ENCODE data around the gene RHBDD3. TPM values are rescaled to one million over a fixed set of nuclear protein-coding genes. Genes with fewer than 3 reads are reported as not detected.

The RHBDD3 gene
- total and polyA plus RNA-seq, 9 of the 15 experiments (the other 6 are each of a cell fraction or from before 2014, with no cell fraction given): 0.32 to 35.6 (median 14.0) TPM

DNA sequence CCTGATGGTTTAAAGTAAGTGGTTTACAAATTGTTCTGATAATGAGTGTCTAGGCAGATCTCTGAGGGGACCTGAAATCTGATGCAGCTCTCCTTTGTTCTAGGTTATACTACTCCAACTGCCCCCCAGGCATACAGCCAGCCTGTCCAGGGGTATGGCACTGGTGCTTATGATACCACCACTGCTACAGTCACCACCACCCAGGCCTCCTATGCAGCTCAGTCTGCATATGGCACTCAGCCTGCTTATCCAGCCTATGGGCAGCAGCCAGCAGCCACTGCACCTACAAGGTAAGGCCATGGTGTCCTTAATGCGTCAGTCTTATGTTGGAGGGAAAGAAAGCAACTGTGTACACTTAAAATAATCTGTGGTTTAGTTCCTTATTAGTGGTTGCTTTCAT, 10.1 kb upstream of the RHBDD3 start:
- Histone ChIP-seq H3K4me1 (replicated peaks in 1 of 2; ENCODE audit: control insufficient read depth in 2 of 2, insufficient read depth in 2 of 2, low read length in 2 of 2) (no peaks in the 10 kb centered on the region; a peak in 1 of 5 replicates), H3K4me3 (no peak overlapping the region), H3K9ac (ENCODE audit: insufficient read depth in 1 of 2, low read depth in 2 of 2, low read length in 2 of 2) (no peak overlapping the region), H3K27me3 (ENCODE audit: control insufficient read depth in 2 of 2, insufficient read depth in 2 of 2, low read length in 2 of 2) (no peaks in the 10 kb centered on the region), H3K4me2 (ENCODE audit: insufficient read depth, low read length) (no peak overlapping the region), H2AFZ (ENCODE audit: low read depth, low read length) (no peak overlapping the region), H3K36me3 (ENCODE audit: control insufficient read depth, insufficient read depth, low read length) (peaks cover 94% of the 10 kb centered on the region), H3K27ac (ENCODE audit: extremely low read depth, low read depth, low read length) (no peak overlapping the region), H3K9me1 (ENCODE audit: control insufficient read depth, insufficient read depth, low read length) (no peaks in the 10 kb centered on the region), H3K9me3 (replicated peaks; ENCODE audit: control insufficient read depth, insufficient read depth, low read depth, low read length) (no peaks in the 10 kb centered on the region), H4K20me1 (replicated peaks; ENCODE audit: control insufficient read depth, insufficient read depth, low read length) (peaks cover 20% of the 10 kb centered on the region), H3K79me2 (ENCODE audit: control insufficient read depth, insufficient read depth, low read length) (peaks cover 70% of the 10 kb centered on the region)
- WGBS (ENCODE audit: insufficient coverage, low coverage, missing lambda C conversion rate): 100% methylated on average over 1 of the region's 1 CpG
- intact Hi-C loops (cut with micrococcal nuclease): no loop called here
- no peak for DNase-seq (ENCODE audit: extremely low read depth in 1 of 4, low spot score in 3 of 4)
- in situ Hi-C loops (cut with MboI): no loop called here
- no TSS peak for BruUV-seq (replicated peaks)
- POLR2A ChIA-PET: interaction anchor here (1.0 to 1.8 kb wide), 4 partner anchors 9 to 29 kb away, joined by 3 to 9 read pairs (median 5); partner anchors contain the start of genes EWSR1, GAS2L1 and RHBDD3
- no peak for ATAC-seq
- FAIRE-seq: no peak
- CTCF ChIA-PET (ENCODE audit: low intra/inter-chr PET ratio): no interaction called here
- no peak for TF ChIP-seq SPI1 (IDR thresholded peaks at IDR 0.05; ENCODE audit: borderline replicate concordance, low read depth, low read length)
- TF ChIP-seq TCF3 (CRISPR knock-in tag; IDR thresholded peaks at IDR 0.05): no peak
- TF ChIP-seq, protein P1, sequence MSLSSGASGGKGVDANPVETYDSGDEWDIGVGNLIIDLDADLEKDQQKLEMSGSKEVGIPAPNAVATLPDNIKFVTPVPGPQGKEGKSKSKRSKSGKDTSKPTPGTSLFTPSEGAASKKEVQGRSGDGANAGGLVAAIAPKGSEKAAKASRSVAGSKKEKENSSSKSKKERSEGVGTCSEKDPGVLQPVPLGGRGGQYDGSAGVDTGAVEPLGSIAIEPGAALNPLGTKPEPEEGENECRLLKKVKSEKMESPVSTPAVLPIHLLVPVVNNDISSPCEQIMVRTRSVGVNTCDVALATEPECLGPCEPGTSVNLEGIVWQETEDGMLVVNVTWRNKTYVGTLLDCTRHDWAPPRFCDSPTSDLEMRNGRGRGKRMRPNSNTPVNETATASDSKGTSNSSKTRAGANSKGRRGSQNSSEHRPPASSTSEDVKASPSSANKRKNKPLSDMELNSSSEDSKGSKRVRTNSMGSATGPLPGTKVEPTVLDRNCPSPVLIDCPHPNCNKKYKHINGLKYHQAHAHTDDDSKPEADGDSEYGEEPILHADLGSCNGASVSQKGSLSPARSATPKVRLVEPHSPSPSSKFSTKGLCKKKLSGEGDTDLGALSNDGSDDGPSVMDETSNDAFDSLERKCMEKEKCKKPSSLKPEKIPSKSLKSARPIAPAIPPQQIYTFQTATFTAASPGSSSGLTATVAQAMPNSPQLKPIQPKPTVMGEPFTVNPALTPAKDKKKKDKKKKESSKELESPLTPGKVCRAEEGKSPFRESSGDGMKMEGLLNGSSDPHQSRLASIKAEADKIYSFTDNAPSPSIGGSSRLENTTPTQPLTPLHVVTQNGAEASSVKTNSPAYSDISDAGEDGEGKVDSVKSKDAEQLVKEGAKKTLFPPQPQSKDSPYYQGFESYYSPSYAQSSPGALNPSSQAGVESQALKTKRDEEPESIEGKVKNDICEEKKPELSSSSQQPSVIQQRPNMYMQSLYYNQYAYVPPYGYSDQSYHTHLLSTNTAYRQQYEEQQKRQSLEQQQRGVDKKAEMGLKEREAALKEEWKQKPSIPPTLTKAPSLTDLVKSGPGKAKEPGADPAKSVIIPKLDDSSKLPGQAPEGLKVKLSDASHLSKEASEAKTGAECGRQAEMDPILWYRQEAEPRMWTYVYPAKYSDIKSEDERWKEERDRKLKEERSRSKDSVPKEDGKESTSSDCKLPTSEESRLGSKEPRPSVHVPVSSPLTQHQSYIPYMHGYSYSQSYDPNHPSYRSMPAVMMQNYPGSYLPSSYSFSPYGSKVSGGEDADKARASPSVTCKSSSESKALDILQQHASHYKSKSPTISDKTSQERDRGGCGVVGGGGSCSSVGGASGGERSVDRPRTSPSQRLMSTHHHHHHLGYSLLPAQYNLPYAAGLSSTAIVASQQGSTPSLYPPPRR (CRISPR knock-in tag; IDR thresholded peaks at IDR 0.05; ENCODE audit: borderline replicate concordance): no peak
- no peak for TF ChIP-seq TAF15 (IDR thresholded peaks at IDR 0.05; ENCODE audit: low read depth, low read length)
- TF ChIP-seq, protein P2, sequence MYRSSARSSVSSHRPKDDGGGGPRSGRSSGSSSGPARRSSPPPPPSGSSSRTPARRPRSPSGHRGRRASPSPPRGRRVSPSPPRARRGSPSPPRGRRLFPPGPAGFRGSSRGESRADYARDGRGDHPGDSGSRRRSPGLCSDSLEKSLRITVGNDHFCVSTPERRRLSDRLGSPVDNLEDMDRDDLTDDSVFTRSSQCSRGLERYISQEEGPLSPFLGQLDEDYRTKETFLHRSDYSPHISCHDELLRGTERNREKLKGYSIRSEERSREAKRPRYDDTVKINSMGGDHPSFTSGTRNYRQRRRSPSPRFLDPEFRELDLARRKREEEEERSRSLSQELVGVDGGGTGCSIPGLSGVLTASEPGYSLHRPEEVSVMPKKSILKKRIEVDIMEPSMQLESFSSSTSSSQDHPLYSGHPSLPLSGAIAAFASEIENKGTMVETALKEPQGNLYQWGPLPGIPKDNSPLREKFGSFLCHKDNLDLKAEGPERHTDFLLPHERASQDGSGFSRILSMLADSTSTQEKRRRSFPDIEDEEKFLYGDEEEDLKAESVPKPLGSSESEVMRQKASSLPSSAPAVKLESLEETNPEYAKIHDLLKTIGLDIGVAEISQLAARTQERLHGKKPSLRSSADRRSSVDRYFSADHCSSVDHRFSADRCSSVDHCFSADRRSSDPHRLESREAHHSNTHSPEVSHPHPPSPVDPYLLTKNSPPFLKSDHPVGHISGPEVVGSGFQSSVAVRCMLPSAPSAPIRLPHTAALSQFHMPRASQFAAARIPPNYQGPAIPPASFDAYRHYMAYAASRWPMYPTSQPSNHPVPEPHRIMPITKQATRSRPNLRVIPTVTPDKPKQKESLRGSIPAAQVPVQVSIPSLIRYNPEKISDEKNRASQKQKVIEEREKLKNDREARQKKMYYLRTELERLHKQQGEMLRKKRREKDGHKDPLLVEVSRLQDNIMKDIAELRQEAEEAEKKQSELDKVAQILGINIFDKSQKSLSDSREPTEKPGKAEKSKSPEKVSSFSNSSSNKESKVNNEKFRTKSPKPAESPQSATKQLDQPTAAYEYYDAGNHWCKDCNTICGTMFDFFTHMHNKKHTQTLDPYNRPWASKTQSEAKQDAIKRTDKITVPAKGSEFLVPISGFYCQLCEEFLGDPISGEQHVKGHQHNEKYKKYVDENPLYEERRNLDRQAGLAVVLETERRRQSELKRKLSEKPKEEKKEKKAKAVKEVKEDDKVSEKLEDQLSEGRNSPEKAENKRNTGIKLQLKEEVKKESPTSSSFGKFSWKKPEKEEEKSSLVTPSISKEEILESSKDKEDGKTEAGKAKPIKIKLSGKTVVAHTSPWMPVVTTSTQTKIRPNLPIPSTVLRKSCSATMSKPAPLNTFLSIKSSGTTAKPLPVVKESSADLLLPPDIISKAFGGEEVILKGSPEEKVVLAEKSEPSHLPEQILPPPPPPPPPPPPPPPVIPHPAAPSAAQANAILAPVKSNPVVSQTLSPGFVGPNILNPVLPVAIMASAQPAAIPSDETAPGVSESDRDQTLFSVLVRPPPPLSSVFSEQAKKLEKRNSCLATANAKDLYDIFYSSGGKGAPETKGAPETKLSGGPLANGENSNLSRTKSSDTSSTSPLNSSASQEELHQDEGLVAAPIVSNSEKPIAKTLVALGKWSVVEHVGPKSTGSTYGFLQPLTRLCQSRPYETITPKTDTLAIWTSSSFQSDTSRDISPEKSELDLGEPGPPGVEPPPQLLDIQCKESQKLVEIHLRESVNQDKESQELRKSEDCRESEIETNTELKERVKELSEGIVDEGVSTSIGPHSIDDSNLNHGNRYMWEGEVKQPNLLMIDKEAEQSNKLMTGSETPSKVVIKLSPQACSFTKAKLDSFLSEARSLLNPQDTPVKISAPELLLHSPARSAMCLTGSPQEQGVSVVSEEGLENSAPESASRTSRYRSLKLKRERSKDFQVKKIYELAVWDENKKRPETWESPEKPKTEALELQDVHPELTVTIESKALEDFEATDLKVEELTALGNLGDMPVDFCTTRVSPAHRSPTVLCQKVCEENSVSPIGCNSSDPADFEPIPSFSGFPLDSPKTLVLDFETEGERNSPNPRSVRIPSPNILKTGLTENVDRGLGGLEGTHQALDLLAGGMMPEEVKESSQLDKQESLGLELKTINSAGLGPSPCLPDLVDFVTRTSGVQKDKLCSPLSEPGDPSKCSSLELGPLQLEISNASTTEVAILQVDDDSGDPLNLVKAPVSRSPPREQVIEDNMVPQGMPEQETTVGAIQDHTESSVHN (IDR thresholded peaks at IDR 0.05; ENCODE audit: borderline replicate concordance in 1 of 2, low read depth in 1 of 2): no peak
- TF ChIP-seq SNIP1 (IDR thresholded peaks at IDR 0.05; ENCODE audit: low read depth): no peak
- TF ChIP-seq, protein P3, sequence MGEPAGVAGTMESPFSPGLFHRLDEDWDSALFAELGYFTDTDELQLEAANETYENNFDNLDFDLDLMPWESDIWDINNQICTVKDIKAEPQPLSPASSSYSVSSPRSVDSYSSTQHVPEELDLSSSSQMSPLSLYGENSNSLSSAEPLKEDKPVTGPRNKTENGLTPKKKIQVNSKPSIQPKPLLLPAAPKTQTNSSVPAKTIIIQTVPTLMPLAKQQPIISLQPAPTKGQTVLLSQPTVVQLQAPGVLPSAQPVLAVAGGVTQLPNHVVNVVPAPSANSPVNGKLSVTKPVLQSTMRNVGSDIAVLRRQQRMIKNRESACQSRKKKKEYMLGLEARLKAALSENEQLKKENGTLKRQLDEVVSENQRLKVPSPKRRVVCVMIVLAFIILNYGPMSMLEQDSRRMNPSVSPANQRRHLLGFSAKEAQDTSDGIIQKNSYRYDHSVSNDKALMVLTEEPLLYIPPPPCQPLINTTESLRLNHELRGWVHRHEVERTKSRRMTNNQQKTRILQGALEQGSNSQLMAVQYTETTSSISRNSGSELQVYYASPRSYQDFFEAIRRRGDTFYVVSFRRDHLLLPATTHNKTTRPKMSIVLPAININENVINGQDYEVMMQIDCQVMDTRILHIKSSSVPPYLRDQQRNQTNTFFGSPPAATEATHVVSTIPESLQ (CRISPR knock-in tag; IDR thresholded peaks at IDR 0.05): no peak

Measured in K562 (cell line).